SHP77 treated with DMSO at 0.1 percent for 48 hours (cell line): ENCODE measurements around the gene COX8A.
A peak's percentile ranks its signal among the peaks of the same experiment; 100 is the strongest.

ENCODE experiments used
- DNase-seq: peaks from one replicate; lab custom pipeline; 2025; lab: John Stamatoyannopoulos, UW

COX8A gene

DNA sequence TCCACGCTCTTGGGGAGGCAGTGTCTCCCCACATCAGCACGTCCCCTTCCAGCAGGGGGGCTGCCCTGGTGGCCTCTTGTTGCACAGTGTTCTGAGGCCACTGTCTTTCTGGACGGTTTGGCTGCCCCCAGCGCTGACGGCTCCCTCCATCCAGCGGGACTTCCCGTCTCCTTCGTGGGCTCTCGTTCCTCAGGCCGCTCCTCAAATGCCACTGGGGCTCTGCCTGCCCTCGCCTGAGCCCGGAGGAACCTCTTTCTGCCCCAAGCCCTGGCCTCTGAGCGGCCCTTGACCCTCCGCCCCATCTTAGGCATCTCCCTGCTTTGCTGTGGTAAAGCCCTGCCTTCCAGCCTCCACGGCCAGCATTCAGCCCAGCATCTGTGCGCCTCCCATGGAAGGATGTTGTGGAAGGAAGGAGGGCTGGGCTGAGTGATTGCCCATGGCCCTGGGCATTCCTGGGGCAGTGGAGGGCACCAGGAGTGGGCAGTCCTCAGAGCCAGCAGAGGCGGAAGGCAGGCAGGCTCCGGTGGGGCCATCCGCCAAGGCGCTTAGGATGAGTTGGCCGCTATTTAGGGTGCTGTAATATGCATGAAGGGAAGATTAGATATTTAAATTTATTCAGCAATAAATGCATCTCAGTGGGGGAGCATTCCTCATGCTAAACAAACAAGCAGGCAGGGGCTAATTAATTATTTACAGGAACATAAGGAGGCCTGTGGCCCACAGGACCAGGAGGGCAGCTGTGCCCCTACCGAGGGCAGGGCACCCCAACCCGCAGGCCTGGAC, 29.6 kb downstream of the COX8A start:
- no peak for DNase-seq

DNA sequence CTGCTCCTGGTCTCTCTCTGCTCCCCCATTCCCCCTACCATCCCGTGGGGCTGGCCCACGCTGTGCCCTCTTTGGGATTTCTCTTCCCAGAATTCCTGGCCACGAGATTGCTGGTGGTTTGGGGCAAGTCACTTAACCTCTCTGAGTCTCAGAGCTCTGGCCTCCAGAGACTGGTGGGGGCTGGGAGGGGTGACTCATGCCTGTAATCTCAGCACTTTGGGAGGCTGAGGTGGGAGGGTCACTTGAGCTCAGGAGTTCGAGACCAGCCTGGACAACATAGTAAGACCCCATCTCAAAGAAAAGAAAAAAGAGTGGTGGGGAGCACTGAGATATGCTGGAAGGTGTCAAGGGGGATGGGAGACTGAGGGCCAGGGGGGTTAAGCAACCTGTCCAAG, 30.2 kb downstream of the COX8A start:
- DNase-seq: no peak

DNA sequence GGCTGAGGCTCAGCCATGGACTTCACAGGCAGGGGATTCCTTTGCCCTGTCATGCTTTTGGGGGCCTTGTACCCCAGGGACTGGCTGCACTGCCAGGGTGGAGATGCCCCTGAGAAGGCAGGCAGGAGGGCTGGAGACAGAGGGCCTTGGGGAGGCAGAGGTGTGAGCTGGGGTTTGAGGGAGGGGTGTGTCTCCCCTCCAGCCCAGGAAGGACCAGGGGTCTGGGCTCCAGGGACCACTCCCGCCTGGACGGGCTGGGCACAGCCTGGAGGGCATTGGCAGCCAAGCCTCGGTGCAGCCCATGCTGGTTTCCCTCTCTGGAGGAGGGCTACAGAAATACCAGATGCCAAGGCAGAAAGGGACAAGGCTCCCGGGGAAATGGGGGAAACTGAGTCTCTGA, 31.3 kb downstream of the COX8A start:
- DNase-seq: no peak

DNA sequence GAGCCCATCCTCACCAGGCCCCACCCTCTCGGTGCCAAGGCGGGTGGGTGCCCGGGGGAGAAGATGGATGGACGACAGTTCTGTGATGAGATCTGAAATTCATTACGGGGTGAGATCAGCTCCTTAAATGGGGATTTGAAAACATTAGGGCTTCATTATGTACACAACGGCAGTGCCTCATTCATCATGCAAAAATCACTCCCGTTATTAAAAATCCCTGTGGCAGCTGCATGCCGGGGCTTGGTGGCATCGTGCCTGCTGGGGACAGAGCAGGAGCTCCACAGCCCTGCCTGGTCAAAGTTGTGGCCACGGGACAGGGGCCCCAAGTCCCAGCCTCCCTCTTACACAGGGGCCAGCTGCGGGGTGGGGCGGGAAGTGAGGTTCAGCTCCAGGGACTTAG, 32.0 kb downstream of the COX8A start:
- no peak for DNase-seq

DNA sequence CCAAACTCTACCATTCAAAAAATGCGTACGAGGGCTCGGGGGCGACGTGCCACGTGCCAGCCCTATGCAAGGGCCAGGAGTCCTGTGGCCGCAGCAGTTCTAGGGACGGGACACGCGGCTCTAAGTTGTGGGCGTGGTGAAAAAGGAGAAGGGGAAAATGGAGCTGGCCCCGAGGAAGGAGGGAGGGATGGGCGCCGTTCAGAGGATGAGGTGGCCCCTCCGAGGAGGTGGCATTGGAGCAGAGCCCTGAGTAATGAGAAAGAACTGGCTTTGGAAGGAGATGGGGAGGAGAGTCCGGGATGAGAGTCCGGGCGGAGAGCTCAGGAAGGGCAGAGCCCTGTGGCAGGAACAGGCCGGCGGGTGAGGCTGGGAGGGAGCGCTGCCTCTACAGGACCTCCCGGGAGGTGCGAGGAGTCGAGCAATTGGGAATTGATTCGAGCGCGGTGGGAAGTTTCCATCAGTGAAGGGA, 32.8 kb downstream of the COX8A start:
- no peak for DNase-seq

DNA sequence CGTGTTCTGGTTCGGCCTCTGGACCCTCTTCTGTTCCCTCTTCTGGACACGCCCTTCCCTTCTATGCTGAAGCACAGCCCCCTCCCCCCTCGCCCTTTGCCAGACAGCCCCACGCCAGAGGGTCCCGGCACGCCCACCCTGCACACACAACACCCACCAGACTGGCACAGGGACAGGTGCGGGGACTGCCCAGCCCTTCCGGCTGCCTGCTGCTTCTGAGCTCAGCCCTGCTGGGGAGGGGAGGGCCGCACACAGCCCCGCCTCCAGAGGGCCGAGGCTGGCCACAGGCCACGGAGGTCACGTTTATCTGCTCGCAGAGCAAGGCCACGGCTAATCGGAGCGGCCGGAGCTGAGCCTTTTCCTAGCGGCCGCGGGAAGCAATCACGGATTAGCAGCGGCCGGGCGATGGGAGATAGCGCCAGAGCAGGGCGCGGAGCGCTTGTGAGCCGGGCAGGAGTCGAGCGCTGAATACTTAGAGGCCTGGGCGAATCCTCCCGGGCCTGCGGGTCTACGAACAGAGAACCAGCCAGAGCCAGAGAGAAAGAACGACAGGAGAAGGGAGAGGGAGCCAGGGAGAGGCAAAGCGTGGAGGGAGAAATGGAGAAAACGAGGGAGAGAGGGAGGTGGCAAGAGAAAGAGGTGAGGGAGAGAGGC, 33.3 kb downstream of the COX8A start:
- DNase-seq: peak; percentile 46

DNA sequence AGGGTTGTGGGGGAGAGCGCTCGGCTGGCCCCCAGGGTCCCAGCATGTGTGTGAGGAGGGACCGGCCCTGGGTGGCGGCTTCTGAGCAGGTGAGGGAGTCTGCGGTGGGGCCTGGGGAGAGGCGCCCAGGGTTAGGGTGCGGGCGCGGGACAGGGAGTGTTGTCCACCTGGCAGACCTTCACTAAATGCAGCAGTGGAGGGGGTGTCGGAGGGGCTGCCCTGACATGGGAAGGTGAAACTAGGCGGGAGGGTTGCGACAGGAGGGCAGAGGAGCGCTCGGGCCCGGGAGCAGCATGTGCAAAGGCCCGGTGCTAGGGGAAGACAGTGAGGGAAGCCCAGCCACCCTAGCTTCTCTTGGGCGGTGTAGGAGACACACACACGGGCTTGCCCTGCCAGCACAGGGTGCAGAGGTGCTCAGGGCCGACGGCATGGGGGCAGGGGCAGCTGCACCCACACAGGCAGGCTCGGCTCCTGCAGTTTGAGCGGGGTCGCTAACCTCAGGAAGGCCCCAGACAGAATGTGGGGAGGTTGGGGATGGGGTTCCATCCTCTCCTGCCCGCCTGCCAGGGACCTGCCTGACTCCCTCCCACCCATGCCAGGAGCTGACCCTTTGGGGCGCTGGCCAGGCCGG, 34.0 kb downstream of the COX8A start:
- no peak for DNase-seq

DNA sequence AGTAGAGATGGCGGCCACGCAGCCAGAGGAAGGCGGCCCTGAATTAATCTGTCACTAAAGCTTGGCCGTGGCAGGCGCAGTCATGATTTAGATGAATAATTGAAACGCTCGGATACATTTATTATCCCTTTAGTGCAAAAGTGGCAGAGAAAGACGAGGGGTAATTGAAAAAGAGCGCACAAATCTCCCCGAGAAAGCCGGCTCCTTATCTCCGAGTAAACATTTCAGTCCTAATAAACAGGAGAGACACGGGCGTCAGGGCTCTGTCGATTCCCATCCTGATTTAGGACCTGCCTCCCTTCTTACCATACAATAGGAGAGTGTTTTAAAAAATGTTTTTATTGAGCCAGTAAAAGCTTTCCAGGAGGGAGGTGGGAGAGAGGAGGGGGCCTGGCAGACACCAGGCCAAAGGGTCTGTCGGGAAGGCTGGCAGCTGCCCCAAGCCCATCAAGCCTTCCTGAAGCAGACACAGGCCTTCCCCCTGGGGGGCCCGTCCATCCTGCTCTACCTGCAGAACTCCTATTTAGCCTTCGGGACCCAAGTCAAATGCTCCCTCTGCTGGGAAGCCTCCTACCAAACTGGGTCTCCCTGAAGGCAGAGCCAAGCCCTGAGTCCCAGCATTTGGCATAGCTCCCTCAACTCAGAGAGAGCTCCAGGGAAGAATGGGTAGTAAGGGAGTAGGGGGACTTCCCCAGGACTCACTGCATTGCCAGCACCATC, 34.7 kb downstream of the COX8A start:
- no peak for DNase-seq

DNA sequence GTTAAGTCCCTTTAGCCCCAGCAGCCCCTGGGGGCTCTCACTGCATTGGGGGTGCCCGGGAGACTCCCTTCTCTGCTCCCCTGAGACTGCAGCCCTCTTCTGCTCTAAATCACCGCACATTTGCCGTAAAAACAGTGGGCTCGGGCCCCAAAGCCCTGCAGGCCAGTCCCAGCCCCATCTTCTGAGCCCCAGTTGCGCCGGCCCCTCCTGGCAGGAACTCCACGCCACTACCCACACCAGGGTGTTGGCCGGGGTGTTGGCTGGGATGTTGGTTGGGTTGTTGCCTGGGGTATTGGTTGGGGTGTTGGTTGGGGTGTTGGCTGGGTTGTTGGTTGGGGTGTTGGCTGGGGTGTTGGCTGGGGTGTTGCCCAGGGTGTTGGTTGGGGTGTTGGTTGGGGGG, 35.3 kb downstream of the COX8A start:
- no peak for DNase-seq

DNA sequence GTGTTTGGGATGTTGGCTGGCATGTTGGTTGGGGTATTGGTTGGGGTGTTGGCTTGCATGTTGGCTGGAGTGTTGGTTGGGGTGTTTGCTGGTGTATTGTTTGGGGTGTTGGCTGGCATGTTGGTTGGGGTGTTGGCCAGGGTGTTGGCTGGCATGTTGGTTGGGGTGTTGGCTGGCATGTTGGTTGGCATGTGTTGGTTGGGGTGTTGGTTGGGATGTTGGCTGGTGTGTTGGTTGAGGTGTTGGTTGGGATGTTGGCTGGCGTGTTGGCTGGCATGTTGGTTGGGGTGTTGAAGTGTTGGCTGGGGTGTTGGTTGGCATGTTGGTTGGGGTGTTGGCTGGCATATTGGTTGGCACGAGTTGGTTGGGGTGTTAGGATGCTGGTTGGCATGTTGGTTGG, 36.4 kb downstream of the COX8A start:
- DNase-seq: no peak

DNA sequence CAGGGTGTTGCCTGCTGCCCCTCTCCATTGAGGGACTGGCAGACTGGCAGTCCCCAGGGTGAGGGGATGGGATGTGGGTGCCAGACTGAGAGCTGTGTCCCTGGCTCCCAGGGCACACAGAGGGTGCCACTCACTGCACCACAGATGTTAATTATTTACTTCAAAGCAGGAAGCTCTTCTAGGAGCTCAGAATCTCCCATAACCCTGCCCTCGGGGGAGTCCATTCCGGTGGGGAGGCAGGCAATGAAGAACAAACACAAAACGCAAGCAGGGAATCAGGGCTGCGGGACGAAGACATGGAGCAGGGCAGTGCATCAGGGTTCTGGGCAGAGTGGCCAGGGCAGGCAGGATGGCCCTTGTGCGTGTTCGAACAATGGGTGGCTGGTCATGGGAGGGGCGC, 37.0 kb downstream of the COX8A start:
- DNase-seq: no peak

DNA sequence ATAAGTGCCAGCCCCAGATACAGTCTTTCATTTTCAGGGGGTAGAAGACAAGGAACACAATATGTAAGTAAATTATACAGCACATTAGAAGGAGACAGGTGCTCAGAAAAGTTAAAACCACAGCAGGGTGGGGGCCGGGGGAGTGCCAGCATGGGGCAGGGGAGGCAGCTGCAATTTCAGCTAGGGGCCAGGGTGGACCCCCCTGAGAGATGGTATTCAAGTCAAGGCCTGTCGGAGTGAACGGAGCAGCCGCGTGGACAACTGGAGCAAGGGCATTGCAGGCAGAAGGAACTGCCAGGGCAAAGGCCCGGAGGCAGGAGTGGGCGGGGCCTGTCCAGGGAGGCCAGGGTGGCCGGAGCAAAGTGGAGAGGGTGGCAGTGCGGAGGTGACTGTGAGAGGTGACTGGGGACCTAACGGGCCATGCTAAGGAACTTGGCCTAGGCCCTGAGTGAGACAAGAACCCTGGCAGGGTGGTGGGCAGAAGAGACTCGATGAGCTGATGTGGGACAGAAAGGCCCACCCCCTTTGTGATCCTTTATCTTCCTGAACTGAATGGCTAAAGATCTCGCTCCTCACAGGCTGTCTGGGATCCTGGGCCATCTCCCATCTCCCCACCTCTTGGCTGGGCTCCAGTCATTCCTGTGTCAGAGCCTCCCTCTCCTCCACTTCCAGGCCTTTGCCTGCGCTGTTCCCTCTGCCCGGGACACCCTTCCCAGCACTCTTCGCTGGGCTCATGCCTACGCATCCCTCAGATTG, 38.9 kb downstream of the COX8A start:
- no peak for DNase-seq

DNA sequence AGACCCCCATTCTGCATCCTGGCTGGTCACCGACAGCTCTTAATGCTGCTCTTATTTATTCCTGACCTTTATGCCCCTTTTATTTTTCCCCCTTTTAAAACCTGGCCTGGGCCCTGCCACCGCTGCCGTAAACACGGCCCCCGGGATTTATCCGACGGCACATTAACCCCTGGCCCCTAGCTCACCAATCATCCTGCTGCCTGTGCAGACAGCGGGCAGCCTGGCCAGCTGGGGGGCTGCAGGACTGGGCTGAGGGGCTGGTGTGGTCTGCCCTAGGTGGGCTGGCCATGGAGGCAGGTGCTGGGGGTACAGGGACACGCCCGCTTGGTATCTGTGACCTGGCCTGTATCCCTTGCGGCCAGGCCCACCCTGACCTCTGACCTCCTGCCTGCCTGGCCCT, 39.9 kb downstream of the COX8A start:
- DNase-seq: no peak

DNA sequence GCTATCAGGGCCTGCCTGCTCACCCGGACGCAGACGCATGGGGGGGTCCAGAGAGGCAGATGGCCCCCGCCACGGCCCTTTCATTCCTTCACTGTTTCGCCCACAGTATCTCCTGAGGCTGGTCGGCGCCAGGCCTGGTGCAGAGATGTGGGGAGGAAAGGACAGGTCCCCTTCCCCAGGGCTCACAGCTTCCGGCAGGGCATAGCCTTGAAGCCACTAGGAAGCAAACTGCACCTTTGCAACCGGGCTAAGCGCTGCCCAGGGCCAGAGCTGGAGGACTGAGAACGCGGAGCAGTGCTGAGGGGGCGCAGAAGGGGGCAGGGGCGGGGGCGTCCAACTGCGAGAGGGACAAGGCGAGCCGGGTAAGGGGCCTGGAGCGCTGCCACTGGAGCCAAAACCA, 41.1 kb downstream of the COX8A start:
- DNase-seq: no peak

DNA sequence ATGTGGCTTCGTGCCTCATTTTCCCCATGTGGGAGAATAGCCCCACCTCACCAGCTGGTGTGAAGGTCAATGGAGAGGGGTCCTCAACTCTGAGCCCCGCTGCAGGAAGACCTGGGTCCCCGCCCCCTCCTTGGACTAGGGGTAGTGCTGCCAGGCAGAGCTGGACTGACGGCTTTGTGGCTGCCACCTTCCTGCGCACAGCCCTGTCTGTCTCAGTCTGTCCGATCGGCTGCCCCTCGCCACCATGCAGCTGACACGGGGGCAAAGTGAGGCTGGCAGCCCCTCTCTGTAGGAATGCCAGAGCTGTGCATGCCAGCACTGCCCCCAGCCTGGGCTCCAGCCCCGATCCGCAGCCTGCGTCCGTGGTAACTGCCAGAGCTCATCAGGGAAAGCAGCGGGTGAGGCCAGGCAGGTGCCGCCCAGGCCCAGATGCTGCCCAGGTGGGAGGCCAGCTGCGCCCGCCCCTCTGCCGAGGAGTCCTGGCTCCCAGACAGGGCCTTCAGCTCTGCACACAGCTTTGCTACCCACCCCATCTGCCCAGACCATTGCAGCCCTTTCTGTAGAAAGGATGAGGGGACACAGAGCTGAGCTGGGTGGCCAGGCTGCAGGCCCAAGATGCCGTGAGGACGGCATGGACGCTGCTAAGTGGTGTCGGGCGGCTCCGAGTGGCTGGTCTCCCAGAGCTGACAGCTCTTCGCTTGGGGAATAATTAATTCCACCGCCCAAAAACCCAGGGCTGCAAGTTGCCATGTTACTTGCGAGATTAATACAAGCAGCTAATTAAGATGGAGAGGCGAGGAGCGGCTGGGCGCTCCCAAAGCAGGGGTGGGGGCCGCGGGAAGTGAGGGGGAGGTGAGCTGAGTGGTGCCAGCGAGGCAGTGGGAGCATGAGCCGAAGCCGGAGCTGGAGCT, 41.8 kb downstream of the COX8A start:
- no peak for DNase-seq

DNA sequence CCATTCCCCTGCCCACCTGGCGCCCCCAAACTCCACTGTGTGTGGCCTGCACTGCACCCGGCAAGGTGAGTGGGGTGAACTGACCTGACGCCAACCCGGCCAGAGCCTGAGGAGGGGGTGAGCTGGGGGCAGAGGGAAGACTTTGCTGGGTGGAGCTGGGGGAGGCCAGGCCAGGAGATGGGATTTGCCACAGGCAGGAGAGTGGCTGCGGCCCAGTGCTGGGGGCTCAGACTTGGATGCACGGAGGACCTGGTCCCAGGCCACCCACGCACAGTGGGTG, 43.5 kb downstream of the COX8A start:
- no peak for DNase-seq

DNA sequence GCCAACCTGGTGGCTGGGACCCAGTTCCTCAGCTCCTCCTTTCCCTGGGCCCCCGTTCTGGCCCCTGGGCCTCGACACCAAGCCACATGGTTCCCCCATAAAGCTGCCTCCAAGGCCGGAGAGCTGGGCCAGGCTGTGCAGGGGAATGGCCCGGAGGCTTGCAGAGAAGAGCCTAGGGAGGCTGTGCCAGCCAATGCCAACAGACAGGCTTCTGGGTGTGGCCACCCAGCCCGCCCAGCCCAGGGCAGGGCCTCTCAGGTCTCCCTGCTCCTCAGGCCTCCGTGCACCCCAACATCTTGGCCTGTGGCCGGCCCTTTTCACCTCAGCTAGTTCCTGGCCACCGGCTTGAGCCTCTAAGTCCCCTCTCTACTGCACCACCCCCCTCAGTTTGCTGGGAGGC, 43.9 kb downstream of the COX8A start:
- no peak for DNase-seq

DNA sequence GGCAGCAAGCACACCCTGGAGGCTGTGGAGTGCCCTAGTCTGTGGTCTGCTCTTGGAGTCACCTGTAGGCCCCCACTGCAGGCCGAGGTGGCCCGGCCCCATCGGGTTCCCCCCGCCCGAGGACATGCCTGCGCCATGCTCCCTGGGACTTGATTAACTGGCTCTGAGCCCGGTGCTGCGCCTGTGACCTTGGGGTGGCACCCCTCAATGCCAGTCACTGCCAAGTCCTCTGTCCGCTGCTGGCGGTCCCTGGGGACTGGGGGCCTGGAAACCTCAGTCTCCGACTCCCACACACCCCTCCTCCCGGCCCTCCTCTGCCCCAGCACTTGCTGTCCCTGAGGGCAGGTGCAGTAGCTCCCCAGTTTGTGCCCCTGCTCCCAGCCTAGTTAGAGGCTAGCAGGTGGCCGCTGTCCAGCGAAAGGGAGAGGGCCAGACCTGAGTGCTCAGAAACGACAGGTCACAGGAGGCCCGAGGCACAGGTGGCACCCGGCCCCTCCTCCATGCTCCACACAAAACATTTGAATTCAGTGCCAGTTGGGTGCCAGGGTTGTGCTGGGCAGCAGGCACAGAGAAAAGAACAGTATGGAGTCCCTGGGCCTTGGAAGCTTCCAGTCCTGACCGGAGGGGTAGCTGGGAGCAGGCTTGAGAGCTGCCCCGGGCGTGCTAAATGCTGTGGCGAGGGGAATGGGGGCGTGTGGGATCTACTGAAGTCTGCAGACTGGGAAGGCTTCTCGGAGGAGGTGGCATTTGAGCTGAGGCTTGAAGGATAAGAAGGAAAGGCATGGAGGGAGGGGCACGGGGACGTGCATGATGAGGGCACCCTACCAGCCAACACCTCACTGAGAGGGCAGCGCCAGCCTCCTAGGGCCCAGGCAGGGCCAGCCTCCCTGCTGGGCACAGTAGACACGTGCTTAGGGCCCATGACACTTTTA, 45.0 kb downstream of the COX8A start:
- no peak for DNase-seq

DNA sequence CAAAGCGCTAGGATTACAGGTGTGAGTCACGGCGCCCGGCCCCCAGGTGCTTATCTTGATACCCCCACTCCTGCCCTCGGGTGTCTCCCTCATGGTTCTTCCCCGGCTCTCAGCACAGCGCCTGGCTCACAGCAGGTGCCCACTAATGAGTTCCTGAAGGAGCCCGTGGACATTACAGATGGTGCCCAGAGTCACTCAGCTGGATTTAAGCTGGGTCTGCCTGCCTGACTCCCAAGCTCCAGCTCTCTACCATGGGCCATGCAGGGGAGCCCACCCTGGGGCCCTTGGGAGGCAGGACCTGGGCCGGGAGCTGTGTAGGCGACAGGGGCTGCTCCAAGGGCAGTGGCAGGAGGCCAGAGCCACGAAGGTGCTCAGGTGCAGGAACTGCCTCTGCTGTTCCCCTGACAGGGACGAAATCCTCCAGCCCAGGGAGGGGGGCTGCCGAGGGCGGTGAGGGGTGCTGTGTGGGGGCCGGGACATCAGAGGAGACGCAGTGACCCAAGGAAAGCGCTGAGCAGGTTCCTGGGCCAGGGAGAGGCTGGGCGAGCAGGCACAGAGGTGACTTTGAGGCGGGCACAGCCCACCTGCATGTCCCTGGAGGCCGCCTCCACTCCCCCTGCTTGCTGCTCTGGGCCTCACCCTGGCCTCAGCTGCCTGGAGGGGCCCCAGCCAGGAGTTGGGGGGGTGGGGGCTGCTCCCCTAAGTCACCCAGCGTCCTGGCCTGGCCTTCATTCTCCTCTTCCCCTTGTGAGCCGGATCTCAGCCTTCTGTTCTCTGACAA, 46.7 kb downstream of the COX8A start:
- no peak for DNase-seq
